ENCODE measurements around the gene TRAPPC10.
"Not testable (repeated sequence)": the region's sequence is repeated elsewhere in the genome, so short reads cannot be mapped to it uniquely, and the experiment has no call there.

Gene TRAPPC10

DNA sequence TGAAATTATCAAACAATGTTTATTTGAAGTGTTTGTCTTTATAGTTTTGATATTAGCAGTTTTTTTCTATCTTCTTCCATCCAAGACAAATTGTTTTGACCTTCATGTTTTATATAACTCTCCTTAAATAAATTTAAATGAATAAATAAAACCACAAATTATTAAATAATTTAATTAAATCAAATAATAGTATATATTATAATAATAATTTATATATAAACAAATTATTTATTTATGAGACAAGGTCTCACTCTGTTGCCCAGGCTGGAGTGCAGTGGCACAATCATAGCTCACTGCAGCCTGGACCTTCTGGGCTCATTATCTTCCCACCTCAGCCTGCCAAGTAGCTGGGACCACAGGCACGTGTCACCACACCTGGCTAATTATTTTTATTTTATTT is 82.7 kb downstream of the TRAPPC10 start:
- no peak for DNase-seq

DNA sequence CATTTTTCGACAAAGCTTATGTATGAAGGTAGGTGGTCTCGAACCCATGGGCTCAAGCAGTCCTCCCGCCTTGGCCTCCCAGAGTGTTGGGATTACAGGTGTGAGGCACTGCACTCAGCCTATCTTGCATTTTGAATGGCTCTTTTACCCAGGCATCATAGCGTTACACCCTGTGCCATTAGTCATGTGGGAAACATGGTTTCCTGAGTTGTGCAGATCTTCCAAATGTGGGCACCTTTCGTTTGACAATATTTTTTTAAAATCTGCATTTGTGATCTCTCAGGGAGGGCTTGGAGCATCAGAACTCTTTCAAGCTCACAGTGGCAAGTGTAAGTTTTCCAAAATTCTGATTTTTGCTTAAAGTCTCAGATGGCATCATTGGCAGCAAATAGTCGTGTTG is 86.4 kb downstream of the TRAPPC10 start:
- not testable (repeated sequence) for DNase-seq

DNA sequence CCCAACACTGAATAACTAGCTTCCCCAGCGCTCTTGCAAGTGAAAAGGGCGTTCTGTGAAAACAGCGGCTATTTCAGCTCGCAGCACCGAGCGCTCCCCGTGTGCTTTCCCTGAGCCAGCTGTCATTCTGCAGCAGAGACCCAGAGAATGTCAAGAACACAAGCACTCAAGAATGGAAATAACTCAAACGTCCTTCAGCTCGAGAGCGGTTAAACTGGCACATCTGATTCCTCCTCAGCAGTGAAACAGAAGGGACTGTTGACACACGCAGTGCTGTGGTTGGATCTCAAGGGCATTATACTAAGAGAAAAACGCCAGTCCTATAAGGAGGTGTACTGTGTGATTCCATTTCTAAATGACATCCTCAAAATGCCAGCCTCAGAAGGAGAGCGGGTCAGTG is 86.9 kb downstream of the TRAPPC10 start:
- not testable (repeated sequence) for DNase-seq

DNA sequence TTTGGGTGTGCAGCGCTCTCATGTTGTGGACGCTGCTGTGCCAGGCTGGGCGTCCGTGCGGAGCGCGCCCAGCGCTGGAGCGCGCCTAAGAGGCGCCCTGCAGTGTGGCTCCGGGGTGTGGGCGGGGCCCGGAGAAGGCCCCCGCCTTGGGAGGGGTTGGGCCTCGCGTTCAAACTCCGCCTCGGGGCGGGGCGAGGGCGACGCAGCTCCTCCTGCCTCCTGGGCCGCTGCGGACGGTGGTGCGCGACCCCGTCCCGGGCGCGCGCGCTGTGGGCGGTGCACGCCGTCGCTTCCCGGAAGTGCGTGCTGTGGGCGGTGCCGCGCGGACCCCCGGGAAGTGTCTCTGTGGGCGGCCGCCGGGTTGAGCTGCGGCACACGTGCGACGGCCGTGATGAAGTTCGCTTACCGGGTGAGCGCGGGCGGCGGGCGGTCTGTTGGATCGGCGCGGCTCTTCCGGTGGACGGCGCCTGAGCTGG is 95.0 kb downstream of the TRAPPC10 start, which contains the start of gene PWP2:
PWP2 (plus strand) TSS at position 374 of the 476 bp plus-strand sequence; CDS start at position 392, 18 bp downstream.
- peak in 2 of 5 experiments; percentile 49 to 59 for DNase-seq

DNA sequence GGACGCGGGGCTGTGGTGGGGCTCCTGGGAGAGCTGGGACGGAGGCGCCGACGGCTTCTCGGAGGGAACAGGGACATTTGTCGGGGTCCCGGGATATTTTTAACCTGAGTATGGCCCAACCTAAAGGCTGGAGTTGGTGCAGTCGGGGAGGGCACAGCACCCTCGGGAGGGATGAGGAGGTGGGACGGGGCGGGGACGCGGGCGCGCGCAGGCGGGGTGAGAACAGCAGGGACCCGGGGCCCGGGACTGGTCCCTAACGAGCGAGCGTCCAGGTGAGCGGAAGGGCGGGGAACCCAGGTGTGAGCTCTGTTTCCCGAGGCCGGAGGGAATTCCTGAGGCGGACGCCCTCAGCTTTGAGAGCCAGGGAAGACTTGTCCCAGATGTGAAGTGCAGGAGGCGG is 95.5 kb downstream of the TRAPPC10 start:
- not testable (repeated sequence) for DNase-seq

DNA sequence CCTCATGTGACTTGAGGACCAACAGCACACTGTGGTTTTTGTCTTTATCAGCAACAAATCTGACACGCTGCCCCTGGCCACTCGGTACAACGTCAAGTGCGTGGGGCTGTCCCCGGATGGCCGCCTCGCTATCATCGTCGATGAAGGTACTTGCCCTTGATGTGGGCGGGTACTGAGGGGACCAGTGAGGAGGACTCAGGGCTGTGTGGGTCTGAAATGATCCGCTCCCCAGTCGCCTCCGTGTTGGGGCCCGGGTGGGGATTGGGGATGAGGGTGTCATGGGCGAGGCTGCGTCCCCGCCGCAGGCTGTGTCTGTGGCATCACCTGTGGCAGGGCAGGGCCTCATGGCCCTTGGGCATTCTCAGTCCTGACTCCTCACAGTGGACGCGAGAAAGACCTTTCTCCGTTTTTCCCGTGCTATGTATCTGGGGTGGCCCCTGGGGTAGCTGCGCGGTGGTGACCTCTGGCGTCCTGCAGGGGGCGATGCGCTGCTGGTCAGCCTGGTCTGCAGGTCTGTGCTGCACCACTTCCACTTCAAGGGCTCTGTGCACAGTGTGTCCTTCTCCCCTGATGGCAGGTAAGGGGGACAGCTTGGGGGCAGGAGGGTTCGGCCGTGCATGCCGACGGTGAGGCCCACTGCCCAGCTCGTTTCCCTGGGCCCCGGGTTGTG is 101.7 kb downstream of the TRAPPC10 start:
- not testable (repeated sequence) for DNase-seq

DNA sequence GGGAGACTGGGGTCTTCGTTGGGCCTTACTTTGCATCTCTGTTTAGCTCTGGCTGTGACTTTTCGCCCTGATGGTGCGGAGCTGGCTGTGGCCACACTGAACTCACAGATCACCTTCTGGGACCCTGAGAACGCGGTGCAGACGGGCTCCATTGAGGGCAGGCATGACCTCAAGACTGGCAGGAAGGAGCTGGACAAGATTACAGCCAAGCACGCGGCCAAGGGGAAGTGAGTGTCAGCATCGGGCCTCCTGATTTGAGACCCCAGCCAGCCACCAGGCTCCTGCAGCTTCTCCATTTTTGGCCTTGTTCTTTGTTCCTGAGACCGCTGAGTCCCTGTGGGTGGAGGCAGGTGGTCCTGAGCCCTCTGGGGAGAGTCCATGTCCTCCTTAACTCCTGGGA is 110.0 kb downstream of the TRAPPC10 start:
- DNase-seq, result not testable (repeated sequence)

DNA sequence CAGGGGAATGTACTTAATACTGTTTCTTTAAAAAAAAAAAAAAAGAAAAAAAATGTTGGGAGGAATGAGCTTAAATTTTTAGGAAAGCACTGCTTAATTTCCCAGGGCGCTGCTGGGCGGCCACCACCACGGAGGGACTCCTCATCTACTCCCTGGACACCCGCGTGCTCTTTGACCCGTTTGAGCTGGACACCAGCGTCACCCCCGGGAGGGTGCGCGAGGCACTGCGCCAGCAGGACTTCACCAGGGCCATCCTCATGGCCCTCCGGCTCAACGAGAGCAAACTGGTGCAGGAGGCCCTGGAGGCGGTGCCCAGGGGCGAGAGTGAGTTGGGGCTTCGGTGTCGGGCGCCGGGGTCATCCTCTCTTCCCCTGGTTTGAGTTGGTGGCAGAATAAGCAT is 115.7 kb downstream of the TRAPPC10 start:
- DNase-seq, result not testable (repeated sequence)

DNA sequence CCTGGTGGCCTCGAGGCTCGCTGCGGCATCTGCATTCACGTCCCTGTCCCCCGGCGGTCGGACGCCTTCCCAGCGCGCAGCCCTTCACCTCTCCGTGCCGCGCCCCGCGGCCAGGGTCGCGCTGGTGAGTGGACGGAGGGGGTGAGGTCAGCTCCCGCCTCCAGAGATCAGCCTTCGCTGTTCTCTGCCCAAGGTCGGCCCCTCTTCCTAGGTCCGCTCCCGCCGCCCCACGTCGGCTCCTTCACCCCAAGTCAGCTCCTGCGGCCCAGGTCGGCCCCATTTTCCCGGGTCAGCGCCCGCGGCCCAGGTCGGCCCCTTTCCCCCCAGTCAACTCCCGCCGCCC is 121.6 kb downstream of the TRAPPC10 start:
- DNase-seq, result not testable (repeated sequence)

DNA sequence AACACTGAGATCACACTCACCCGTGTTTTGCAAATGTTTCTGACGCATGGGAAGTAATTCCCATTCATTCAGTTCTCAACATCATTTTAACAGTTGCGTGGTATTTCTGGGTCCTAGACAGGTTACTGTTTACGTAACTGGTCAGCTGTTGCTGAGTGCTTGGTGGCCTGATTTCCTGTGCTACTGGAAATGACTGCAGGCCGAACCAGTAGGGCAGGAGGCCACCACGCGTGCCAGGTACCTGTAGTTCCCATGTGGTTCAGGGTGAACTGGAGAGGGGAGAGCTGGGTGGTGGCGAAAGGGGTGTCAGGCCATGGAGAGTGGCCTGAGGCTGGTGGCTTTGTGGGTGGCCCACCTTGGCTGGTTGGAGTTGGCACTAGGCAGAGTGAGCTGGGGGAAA is 122.6 kb downstream of the TRAPPC10 start:
- not testable (repeated sequence) for DNase-seq

DNA sequence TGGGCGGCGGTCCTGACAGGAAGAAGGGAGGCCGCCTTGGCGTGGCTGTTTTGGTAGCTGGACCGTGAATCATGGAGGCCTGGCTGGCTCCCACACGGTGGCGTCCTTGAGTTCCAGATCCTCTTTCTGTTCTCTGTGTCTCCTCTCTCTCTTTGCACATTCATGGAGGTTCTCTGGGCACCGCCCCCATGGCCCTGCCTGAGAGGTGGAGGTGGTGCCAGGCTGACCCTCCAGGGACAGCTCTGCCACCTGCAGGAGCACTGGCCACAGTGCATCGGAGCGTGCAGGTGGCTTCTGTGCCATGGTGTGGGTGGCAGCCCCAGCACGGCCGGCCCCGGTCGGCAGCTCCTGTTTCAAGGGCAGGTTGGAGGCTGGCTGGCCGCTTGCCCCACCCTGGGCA is 125.9 kb downstream of the TRAPPC10 start:
- DNase-seq, result not testable (repeated sequence)

DNA sequence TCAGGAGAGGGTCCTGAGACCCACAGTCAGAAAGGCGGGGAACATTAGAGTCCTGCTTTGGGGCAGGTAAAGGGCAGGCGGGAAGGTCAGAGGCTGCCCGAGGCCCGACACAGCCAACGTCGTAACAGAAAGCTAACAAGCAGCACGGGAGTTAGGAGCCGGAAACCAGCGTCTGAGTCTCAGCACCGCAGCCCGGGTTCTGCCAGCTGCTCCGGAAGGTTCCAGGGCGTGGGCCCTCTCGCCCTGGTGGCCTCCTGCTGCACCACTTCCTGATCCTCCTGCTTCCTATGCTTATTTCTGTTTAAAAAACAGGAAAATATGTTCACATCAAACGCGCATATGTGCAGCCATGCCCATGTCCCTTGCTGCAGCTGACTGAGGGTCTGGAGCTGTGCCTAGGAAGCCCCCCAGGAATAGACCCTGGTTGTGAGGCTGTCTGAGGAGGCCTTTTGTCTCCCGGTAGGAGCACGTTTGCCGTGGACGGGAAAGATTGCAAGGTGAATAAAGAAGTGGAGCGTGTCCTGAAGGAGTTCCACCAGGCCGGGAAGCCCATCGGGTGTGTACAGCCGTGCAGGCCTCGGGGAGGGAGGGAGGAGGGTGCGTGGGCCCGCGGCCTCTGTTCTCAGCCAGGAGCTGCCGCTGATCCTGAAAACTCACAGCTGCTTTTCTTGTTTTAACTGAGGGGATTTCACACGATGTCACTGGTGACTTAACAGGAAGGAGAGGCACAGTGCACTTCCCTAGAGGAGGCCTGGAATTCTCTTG is 127.9 kb downstream of the TRAPPC10 start:
- peak in 1 of 5 experiments; percentile 5 for DNase-seq

DNA sequence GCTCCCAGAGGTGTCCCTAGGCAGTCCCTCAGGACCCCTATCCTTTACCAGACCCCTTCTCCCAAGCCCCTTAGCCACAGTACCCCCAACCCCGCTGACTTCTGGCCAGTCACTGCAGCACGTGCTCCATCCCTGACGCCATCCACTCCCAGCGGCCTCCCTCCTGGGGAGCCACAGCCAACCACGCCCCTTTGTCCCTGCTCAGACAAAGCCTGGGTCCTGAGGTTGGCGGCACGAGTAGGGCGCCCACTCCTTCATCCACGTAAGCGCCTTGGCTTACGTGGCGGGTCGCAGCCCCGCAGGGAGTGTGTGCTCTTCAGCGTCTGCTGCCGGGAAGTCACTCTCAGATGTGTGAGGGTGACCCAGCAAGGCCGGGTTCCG is 128.4 kb downstream of the TRAPPC10 start:
- DNase-seq, result not testable (repeated sequence)

DNA sequence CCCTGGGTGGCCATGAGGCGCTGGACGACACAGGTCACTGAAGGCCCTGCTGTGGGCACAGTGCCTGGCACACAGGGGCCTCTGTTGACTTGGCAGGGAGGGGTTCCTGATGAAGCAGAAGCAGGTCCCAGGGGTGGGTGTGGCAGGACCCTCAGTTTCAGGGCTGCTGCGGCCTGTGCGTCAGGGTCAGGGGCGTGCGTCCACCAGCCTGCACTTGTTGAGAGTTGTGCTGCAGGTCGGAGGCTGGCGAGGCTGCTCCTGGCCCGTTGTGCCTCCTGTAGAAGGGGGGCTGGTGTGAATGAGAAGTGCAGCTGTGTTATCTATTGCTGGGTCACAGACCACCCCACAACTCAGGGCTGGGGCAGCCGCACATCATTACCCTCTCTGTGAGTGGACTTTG is 130.4 kb downstream of the TRAPPC10 start:
- DNase-seq, result not testable (repeated sequence)

DNA sequence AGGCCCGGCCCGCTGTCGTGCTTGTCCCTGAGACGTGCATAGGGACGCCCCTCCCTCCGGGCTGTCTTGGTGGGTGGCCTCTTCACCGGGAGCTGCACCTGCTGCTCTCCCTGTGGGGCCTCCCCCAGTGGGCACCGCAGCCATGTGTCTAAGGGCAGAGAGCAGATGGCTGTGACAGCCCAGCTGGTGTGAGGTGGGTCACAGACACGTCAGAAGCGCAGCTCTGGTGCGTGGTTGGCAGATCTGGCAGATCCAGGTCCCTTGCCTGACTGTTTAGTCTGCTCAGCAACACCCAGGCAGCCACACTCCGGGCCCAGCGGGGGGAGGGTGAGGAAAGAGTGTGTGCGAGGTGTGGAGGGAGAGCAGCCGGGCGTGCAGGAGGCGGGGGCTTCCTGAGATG is 131.3 kb downstream of the TRAPPC10 start:
- DNase-seq, result not testable (repeated sequence)

DNA sequence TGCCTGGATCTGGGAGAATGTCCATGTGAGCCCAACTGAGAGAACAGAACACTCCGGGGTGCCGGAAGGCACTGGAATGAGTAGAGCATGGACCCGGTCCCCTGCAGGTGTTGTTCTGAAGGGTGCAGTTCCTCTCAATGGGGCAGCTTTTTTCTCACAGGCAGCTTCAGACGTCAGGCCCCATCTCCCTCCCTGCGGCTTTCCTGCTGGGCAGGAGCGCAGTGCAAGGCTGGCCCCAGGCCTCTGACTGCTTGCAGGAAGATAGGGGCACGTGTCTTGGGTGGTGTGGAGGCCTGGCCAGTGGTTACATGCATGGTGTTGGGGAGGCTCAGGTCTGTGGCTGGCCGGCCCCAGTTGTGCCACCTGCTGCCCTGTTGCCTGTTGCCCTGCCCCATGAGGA is 131.9 kb downstream of the TRAPPC10 start:
- DNase-seq, result not testable (repeated sequence)

DNA sequence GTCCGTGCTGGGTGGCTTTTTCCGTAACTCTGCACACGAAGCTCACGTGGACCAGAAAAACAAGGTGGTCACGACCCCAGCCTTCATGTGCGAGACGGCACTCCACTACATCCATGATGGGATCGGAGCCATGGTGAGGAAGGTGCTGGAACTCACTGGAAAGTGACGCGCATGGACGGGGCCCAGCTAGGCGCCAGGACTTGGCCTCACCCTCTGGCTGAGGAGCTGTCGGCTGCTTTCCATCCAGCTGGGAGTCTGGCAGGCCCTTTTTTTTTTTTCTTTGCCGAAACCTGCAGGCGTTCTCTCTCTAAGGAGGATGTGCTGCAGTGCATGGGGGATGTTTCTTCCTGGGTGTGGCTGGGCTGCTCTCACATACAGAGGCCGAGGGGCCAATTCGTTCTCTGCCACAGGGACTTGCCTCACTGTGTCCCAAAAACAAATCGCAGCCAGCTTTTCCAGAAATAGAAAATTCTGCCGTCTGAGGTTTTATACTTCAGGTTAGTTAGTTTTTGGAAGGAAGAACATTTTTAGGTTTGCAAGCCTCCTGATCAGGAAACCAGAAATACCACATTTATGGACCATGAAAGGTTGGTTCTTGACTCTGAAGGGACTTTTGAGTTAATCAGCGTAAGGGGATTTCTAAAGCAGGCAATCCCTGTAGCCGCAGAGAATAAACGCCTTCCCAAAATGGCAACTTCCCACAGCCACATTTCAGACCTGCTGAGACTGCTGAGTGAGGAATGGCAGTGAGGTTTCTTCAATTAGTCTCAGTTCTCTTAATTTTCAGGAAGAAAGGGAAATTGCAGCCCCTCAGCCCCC is 132.9 kb downstream of the TRAPPC10 start:
- DNase-seq, result not testable (repeated sequence)

DNA sequence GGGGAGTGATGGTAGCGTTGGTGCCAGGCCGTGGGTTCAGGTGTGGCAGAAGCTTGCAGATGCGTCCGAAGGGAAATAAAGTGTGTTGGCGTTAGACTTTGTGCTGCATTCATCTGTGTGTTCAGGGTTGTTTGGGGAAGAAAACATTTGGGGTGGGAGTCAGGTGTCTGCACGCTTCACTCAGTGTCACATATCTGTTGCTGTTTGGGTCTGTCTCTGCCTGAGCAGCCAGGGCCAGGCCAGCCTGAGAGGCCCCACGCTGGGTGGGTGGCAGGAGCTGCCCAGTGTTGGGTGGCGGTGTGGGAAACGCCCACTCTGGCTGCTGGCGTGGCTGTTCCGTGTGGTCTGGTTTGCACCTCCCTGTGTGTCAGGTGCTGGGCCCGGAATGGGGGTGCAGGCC is 133.5 kb downstream of the TRAPPC10 start:
- not testable (repeated sequence) for DNase-seq

DNA sequence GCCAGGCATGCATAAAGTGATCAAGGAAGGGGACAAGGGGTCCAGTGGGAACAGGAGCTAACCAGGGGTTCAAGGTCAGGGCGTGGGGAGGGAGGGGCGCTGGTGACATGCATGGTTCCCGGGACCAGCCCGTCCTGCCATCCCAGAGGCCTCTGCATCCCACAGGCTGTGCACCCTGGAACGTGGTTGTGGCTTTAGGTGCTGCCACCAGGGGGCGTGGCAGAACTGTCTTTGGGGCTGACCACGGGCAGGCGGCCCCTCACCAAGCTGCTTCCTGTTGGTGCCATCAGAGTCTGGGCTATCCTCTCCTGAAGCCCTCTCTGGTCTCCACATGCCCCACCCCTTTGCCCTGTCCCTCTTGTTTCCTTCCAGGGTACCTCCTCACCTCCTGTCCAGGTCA is 135.0 kb downstream of the TRAPPC10 start:
- not testable (repeated sequence) for DNase-seq

DNA sequence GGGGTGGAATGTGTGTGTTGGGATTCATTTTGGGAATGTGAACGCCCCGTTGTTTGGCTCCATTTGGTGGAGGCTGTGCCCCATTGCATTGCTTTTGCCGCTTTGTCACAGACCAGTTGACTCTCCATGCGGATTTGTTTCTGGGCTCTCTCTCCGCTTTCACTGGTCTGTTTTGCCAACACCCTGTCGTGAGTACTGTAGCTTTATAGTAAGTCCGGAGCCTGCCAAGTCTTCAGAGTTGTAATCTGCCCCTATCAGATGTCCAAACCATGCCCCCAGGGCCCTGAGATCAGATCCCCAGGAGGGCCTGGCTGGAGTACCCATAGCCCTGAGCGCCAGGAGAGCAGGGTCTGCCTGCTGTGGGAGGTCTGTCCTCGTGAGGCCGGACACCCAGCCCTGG is 138.1 kb downstream of the TRAPPC10 start:
- DNase-seq, result not testable (repeated sequence)

DNA sequence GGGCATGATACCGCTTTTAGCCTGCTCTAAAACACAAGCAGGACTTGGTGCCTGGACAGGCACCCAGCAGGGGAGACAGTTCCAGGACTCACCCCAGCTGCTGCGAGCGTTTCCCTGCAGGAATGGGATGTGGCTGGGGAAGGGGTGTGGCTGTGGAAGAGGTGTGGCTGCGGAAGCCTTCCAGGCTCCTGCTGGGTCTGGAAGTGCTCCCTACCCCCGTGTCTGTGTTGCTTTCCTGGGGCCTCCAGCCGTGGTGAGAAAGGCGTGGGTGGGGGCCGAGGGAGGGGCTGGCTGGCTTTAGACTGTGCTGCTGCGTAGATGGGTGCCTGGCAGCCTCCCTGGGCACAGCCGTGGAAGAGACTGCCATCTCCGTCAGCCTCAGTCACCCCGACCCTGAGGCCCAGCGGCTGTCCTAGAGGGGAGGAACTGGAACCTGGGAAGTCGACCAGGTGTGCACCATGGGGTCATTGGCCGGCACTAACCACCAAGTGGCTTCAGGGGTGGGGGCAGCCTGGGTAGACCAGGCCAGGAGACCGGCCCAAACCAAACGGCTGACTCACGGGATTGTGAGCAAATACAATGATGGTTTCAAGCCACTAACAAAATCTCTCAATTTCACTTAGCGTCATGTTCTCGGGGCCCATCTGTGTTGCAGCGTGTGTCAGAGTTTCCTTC is 141.2 kb downstream of the TRAPPC10 start:
- DNase-seq, result not testable (repeated sequence)

DNA sequence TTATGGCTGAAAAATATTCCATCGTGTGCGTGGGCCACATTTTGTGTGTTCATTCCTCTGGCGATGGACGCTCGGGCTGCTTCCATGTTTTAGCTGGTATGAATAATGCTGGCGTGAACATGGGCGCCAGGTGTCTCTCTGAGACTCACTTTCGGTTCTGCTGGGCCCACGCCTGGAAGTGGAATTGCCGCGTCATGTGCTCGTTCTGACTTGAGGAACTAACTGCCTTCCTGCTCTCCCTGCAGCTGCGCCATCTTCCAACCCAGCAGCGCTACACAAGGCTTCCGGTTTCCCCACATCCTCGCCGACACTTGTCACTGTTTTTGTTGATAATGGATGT is 141.8 kb downstream of the TRAPPC10 start:
- DNase-seq, result peak in 2 of 5 experiments; percentile 4 to 41

DNA sequence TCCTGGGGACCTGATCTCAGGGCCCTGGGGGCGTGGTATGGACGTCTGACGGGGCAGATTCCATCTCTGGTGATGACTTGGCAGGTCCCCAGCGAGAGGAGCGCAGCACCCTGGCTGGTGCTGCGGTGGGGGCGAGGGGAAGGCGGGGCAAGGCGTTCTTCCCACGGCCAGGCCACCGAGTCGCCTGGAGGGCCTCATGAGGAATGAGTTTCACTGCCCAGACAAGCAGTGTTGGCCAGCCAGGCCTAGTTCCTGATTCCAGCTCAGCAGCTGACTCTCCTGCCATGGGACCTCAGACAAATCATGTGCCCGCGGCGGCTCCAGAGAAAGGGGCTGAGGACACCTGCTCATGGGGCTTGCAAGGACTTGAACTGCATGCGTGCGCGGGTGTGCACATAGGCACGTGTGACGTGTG is 142.7 kb downstream of the TRAPPC10 start:
- DNase-seq, result not testable (repeated sequence)
